Common myeloid progenitor, CD34-positive (primary cell): ENCODE measurements around the gene MRPL50.

Experiments
- CTCF ChIA-PET: fragments of 350-600 bp; sonication (Branson Sonifier 250); formaldehyde crosslinking; loops from one replicate; lab custom pipeline; 2021; ENCODE audit warnings: antibody characterized with exemption; lab: Charles Lee
- POLR2A ChIA-PET: fragments of 350-600 bp; sonication (Branson Sonifier 250); formaldehyde crosslinking; loops from one replicate; lab custom pipeline; 2021; ENCODE audit warnings: antibody characterized with exemption; lab: Charles Lee
- DNase-seq, 3 donors: peaks; one replicate each; pipeline versions ENCODE4 v3.0.0 to v3.0.0-alpha.2; 2013
- H3K27ac ChIP-seq, 2 experiments: 1 replicate in 1 of 2; 2 replicates in 1 of 2; pipeline ENCODE4 v1.7.0; 2013; ENCODE audit warnings: inconsistent platforms in 2 of 2, low read length in 2 of 2, mild to moderate bottlenecking in 2 of 2, low read depth in 1 of 2, moderate library complexity in 1 of 2; ENCODE audit not compliant: severe bottlenecking in 2 of 2, insufficient read depth in 1 of 2, poor library complexity in 1 of 2
- H3K27me3 ChIP-seq, 5 experiments: replicated peaks in 2 of 5; 1 replicate in 3 of 5; 2 replicates in 2 of 5; pipeline versions ENCODE4 v1.6.1 to v1.7.0; 2013; ENCODE audit warnings: low read length in 4 of 5, mild to moderate bottlenecking in 2 of 5, moderate library complexity in 2 of 5, inconsistent platforms in 1 of 5; ENCODE audit not compliant: insufficient read depth in 5 of 5, control insufficient read depth in 4 of 5
- H3K36me3 ChIP-seq, 4 experiments: 1 replicate in 2 of 4; 2 replicates in 2 of 4; pipeline versions ENCODE4 v1.6.1 to v1.7.0; 2013; ENCODE audit warnings: low read length in 3 of 4, control low read depth in 1 of 4, mild to moderate bottlenecking in 1 of 4; ENCODE audit not compliant: control insufficient read depth in 4 of 4, insufficient read depth in 4 of 4
- H3K4me1 ChIP-seq, 4 experiments: 1 replicate in 3 of 4; 2 replicates in 1 of 4; pipeline versions ENCODE4 v1.6.1 to v1.7.1; 2013; ENCODE audit warnings: low read length in 3 of 4, mild to moderate bottlenecking in 3 of 4, control low read depth in 1 of 4, inconsistent platforms in 1 of 4, moderate library complexity in 1 of 4; ENCODE audit not compliant: control insufficient read depth in 4 of 4, insufficient read depth in 4 of 4; ENCODE audit errors: control extremely low read depth in 1 of 4
- H3K4me3 ChIP-seq, 7 experiments: 1 replicate in 4 of 7; 2 replicates in 3 of 7; pipeline versions ENCODE4 v1.5.1 to v1.7.0; 2013; ENCODE audit warnings: mild to moderate bottlenecking in 7 of 7, low read length in 6 of 7, moderate library complexity in 6 of 7, inconsistent platforms in 2 of 7, low read depth in 2 of 7, control low read depth in 1 of 7; ENCODE audit not compliant: insufficient read depth in 4 of 7, control insufficient read depth in 1 of 7; ENCODE audit errors: extremely low read depth in 1 of 7
- H3K9me3 ChIP-seq, 5 experiments: 1 replicate in 4 of 5; 2 replicates in 1 of 5; pipeline versions ENCODE4 v1.6.1 to v1.7.1; 2013; ENCODE audit warnings: low read length in 4 of 5, mild to moderate bottlenecking in 2 of 5, inconsistent platforms in 1 of 5, low read depth in 1 of 5, moderate library complexity in 1 of 5; ENCODE audit not compliant: control insufficient read depth in 4 of 5, insufficient read depth in 2 of 5; ENCODE audit errors: control extremely low read depth in 1 of 5
- WGBS: methylation state at CpG from one replicate; pipeline ENCODE4 v1.1.5; 2013; ENCODE audit not compliant: insufficient coverage; 5-methylcytosine and 5-hydroxymethylcytosine counted together

MRPL50 gene

GRCh38 chr9:101360647-101361046, 37.8 kb downstream of the MRPL50 start:
- H3K27me3 ChIP-seq = no peaks in the 10 kb centered on the region
- H3K27ac ChIP-seq = no peak overlapping the region
- no peak overlapping the region for H3K4me3 ChIP-seq
- no peak for DNase-seq
- no peaks in the 10 kb centered on the region for H3K4me1 ChIP-seq
- CTCF ChIA-PET = no interaction called here
- no peaks in the 10 kb centered on the region for H3K9me3 ChIP-seq
- H3K36me3 ChIP-seq = no peaks in the 10 kb centered on the region
- POLR2A ChIA-PET = no interaction called here

- ChIA-PET CTCF (no interaction called here), POLR2A (no interaction called here)
- H3K27me3 ChIP-seq = no peaks in the 10 kb centered on the region
- no peak overlapping the region for H3K27ac ChIP-seq
- H3K36me3 ChIP-seq = no peaks in the 10 kb centered on the region
- WGBS = no CpG with 5 or more reads among the region's 1 CpG
- no peak overlapping the region for H3K4me3 ChIP-seq
- no peak for DNase-seq
- H3K9me3 ChIP-seq = no peaks in the 10 kb centered on the region
- H3K4me1 ChIP-seq = no peaks in the 10 kb centered on the region
Observed at GRCh38 chr9:101359679-101360078, 38.7 kb downstream of the MRPL50 start.

GRCh38 chr9:101356619-101357018, 41.8 kb downstream of the MRPL50 start:
- CTCF ChIA-PET = no interaction called here
- WGBS = no CpG with 5 or more reads among the region's 1 CpG
- H3K4me1 ChIP-seq = no peaks in the 10 kb centered on the region
- H3K4me3 ChIP-seq = no peak overlapping the region
- H3K27me3 ChIP-seq = no peaks in the 10 kb centered on the region
- no peaks in the 10 kb centered on the region for H3K36me3 ChIP-seq
- no peak overlapping the region for H3K27ac ChIP-seq
- no peaks in the 10 kb centered on the region for H3K9me3 ChIP-seq
- POLR2A ChIA-PET = no interaction called here
- no peak for DNase-seq

- DNase-seq = no peak
- no peak overlapping the region for H3K4me3 ChIP-seq
- ChIA-PET CTCF (no interaction called here), POLR2A (no interaction called here)
- no peaks in the 10 kb centered on the region for H3K9me3 ChIP-seq
- H3K4me1 ChIP-seq = no peaks in the 10 kb centered on the region
- H3K36me3 ChIP-seq = no peaks in the 10 kb centered on the region
- 71% methylated on average over 6 of the region's 7 CpGs for WGBS
- no peaks in the 10 kb centered on the region for H3K27me3 ChIP-seq
- no peak overlapping the region for H3K27ac ChIP-seq
Observed at GRCh38 chr9:101354765-101355708, 43.4 kb downstream of the MRPL50 start.

GRCh38 chr9:101354143-101354764, 44.2 kb downstream of the MRPL50 start:
- Histone ChIP-seq H3K9me3 (no peaks in the 10 kb centered on the region), H3K36me3 (no peaks in the 10 kb centered on the region), H3K27ac (no peak overlapping the region), H3K27me3 (no peaks in the 10 kb centered on the region), H3K4me3 (no peak overlapping the region), H3K4me1 (no peaks in the 10 kb centered on the region)
- POLR2A ChIA-PET = no interaction called here
- CTCF ChIA-PET = no interaction called here
- WGBS = 95% methylated on average over 3 of the region's 5 CpGs
- no peak for DNase-seq

- DNase-seq = no peak
- Histone ChIP-seq H3K4me3 (no peak overlapping the region), H3K4me1 (no peaks in the 10 kb centered on the region), H3K27me3 (no peaks in the 10 kb centered on the region), H3K27ac (no peak overlapping the region), H3K9me3 (no peaks in the 10 kb centered on the region), H3K36me3 (no peaks in the 10 kb centered on the region)
- 95% methylated on average over 2 of the region's 2 CpGs for WGBS
- CTCF ChIA-PET = no interaction called here
- POLR2A ChIA-PET = no interaction called here
Observed at GRCh38 chr9:101353683-101354082, 44.7 kb downstream of the MRPL50 start.

GRCh38 chr9:101352892-101353463, 45.4 kb downstream of the MRPL50 start:
- H3K4me1 ChIP-seq = no peaks in the 10 kb centered on the region
- ChIA-PET CTCF (no interaction called here), POLR2A (no interaction called here)
- 96% methylated on average over 5 of the region's 6 CpGs for WGBS
- DNase-seq = no peak
- H3K27me3 ChIP-seq = peaks cover 0 to 2% (median 0%) of the 10 kb centered on the region in 5 experiments
- no peaks in the 10 kb centered on the region for H3K36me3 ChIP-seq
- H3K27ac ChIP-seq = no peak overlapping the region
- no peaks in the 10 kb centered on the region for H3K9me3 ChIP-seq
- H3K4me3 ChIP-seq = no peak overlapping the region
